ENCODE measurements around the gene CBLC.
"Not testable (repeated sequence)": the region's sequence is repeated elsewhere in the genome, so short reads cannot be mapped to it uniquely, and the experiment has no call there.

Gene CBLC

DNA sequence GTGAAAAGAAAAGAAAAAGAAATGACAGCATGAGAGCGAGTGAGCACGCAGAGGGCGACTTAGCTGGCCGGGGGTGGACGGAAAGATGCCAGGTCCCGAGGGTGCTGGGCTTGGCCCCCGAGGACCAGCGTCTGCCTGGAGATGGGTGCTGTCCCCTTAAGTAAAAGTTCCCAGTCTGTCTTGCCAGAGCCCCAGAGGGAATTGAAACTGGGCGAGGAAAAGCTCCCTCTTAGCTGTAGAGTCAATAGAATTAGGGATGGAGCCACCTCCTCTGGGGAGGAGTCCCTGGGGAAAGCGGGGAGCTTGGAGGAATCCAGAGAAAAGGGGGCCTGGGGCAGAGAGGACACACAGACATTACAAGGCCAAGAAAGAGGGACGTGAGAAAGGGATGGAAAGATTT is 44.5 kb downstream of the CBLC start:
- no peak for DNase-seq

GRCh38 chr19:44822670-44823372 is 45.1 kb downstream of the CBLC start:
- DNase-seq: no peak

- DNase-seq: no peak
These were observed 45.6 kb downstream of the CBLC start for GRCh38 chr19:44823373-44823698.

GRCh38 chr19:44824761-44825160 is 47.1 kb downstream of the CBLC start:
- DNase-seq: no peak

DNA sequence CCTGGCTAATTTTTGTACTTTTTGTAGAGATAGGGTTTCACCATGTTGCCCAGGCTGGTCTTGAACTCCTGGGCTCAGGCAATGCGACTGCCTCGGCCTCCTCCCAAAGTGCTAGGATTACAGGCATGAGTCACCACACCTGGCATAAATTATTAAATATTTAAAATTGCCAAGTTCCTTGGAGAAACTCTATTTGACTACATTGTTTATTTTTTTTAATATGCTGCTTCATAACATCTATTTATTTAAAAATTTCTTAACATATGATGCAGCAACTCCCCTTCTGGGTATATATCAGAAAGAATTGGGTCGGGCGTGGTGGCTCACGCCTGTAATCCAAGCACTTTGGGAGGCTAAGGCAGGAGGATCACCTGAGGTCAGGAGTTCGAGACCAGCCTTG is 55.2 kb downstream of the CBLC start:
- not testable (repeated sequence) for DNase-seq

DNA sequence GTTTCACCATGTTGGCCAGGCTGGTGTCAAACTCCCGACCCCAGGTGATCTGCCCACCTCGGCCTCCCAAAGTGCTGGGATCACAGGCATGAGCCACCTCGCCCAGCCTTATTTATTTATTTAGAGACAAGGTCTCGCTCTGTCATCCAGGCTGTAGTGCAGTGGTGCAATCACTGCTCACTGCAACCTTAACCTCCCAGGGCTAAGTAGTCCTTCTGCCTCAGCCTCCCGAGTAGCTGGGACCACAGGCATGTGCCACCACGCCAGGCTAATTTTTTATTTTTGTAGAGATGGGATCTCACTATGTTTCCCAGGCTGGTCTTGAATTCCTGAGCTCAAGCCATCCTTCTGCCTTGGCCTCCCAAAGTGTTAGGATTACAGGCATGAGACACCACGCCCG is 56.7 kb downstream of the CBLC start:
- DNase-seq: not testable (repeated sequence)

- DNase-seq: no peak
These were observed 61.6 kb downstream of the CBLC start for GRCh38 chr19:44839276-44839675.

- DNase-seq: no peak
These were observed 63.1 kb downstream of the CBLC start for GRCh38 chr19:44840811-44841210.

DNA sequence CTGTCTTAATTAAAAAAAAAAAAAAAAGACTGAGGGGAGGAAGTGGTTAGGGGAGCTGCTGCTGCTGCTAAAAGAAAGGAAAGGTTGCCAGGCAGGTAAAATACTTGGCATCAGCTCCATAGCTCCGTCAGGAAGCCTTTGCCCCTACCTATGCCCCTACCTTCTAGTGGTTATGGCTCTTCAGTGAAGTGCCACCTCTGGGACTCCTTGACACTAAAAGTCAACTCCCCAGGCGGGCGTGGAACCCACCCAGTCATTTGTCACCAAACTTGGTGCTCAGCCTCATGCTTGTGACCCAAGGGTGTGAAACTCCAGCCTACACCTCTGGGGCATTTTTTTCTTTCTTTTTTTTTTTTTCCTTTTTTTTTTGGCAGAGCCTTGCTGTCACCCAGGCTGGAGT is 63.5 kb downstream of the CBLC start:
- DNase-seq: no peak

DNA sequence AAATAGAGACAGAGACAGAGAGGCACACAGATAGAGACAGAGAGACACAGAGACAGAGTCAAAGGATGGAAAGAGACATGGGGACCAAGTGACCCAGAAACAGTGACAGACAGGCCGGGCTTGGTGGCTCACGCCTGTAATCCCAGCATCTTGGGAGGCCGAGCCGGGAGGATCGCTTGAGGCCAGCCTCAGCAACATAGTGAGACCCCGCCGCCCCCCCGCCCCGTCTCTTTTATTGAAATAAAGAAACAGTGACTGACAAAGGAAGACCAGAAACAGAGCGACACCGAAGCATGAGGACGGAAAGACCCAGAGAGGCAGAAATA is 67.6 kb downstream of the CBLC start:
- no peak for DNase-seq

GRCh38 chr19:44845612-44846454 is 68.1 kb downstream of the CBLC start, which contains the start of gene NECTIN2:
Gene NECTIN2, plus strand, starts transcription at chr19:44846297. Its CDS starts 229 bp downstream, at chr19:44846526.
- DNase-seq: peak; percentile 96

DNA sequence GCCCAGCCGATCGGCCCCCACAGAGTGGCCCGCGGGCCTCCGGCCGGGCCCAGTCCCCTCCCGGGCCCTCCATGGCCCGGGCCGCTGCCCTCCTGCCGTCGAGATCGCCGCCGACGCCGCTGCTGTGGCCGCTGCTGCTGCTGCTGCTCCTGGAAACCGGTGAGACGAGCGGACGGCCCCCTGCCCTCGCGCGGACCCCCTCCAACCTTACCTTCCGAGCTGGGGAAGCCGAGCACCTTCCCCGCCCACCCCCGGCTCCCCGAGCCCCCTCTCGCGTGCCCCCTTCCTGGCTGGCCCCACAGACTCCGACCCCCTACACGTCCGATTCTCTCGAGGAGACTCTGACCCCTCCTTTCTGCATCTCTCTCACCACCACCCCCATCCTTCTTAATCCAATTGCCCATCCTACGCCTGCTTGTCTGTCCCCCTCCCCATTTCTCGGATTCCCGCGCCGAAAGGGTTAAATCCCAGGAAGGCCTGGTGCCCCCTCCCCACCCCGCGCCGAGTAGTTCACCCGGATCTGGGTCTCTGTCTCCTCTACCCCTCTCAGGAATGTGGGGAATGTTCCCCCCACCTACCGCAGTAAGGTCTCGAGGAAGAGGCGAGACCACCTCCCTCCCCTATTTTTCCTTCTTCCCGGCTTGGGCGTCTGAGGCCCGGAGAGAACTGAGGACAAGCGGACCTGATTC is 68.9 kb downstream of the CBLC start:
- DNase-seq: no peak

DNA sequence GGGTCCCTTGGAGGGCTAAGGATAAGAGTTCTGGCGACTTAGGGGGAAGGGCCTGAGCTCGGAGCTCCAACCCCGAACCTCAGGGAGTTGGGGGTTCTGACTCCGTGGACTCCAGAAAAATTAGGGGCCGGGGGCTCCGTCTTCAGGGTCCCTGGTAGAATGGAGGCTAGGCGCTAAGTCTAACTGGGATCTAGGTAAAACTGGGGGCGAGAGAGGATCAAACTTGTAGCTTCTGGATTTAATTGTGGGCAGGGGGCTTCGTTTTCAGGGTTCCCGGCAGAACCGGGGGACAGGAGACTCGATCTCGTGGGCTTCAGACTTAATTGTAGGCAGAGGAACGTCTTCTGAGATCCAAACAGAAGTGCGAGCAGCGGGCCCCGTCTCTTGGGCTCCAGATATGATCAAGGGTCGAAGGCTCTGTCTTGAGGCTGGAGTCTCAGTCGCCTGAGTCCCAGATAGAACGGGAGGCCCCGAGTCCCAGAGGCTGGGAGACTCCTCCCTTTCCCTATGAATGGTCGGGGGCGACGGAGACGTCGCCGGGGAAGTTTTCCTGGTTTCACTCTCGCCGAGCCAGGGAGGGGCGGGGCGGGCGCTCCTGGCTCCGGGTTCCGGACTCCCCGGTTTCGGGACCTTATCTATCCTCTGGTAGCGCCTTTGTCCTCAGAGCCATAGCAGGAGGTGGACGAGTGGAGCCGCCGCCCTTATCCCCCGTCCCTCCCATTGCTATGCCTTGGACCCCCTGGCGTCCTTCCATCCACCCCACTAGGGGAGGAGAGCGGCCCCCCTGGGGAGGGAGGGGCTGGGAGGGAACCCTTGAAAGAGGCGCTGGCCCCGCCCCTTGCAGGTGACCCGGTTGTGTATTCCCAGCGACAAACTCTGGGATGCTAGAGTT is 69.7 kb downstream of the CBLC start:
- DNase-seq: no peak

- DNase-seq: no peak
These were observed 70.5 kb downstream of the CBLC start for GRCh38 chr19:44848036-44848811.

DNA sequence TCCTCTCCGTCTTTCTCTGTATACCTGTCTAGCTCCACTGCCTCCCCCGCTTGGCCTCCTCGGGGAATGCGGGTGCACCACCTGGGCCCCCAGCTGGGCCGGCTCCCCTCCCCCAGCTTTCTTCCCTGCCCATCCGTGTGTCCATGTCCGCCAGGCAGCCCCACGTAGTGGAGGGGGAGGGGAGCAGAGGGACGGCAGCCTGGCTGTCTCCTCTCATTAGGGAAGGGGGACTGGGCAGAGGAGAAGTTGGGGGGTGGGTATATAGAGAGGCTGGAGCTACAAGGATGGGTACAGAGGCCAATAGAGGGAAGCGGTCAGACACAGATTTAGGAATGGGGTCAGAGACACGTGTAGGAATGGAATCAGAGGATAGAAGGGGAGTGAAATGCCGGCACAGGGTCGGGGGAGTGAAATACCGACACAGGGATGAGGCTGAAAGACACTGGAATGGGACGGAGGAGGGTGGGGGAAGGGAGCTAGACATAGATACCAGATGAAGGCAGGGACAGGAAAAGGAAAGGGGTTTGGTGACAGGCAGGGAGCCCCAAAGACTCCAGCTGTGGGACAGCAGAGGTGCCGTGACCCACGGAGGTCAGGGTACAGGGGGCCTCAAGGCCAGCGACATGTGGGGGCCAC is 71.2 kb downstream of the CBLC start:
- DNase-seq: no peak

Data from NCI-H1694 (cell line).